ENCODE measurements around the gene PCID2.
"Not testable (repeated sequence)": the region's sequence is repeated elsewhere in the genome, so short reads cannot be mapped to it uniquely, and the experiment has no call there.

Gene PCID2

GRCh38 chr13:113208421-113209335 is at the start of gene PCID2:
Gene PCID2 (minus strand): TSS chr13:113208669. CDS start chr13:113208634, 35 bp downstream.
- DNase-seq (ENCODE audit: low spot score) = peak; percentile 91

- DNase-seq (ENCODE audit: low spot score) = not testable (repeated sequence)
These were observed 49.4 kb upstream of the PCID2 start for GRCh38 chr13:113257908-113258307.

GRCh38 chr13:113252516-113253095 is 44.1 kb upstream of the PCID2 start:
- DNase-seq (ENCODE audit: low spot score) = no peak

GRCh38 chr13:113245849-113246796 is 37.7 kb upstream of the PCID2 start:
- no peak for DNase-seq (ENCODE audit: low spot score)

- no peak for DNase-seq (ENCODE audit: low spot score)
These were observed 35.4 kb upstream of the PCID2 start for GRCh38 chr13:113243847-113244246.

- not testable (repeated sequence) for DNase-seq (ENCODE audit: low spot score)
These were observed 33.2 kb upstream of the PCID2 start for GRCh38 chr13:113241623-113242022.

- DNase-seq (ENCODE audit: low spot score) = no peak
These were observed 31.5 kb upstream of the PCID2 start for GRCh38 chr13:113239986-113240385.

GRCh38 chr13:113239357-113239756 is 30.9 kb upstream of the PCID2 start:
- no peak for DNase-seq (ENCODE audit: low spot score)

GRCh38 chr13:113238536-113238935 is 30.1 kb upstream of the PCID2 start:
- DNase-seq (ENCODE audit: low spot score) = peak; percentile 40

- no peak for DNase-seq (ENCODE audit: low spot score)
These were observed 24.6 kb upstream of the PCID2 start for GRCh38 chr13:113233101-113233500.

- no peak for DNase-seq (ENCODE audit: low spot score)
These were observed 23.9 kb upstream of the PCID2 start for GRCh38 chr13:113232208-113233003.

- DNase-seq (ENCODE audit: low spot score) = no peak
These were observed 23.1 kb upstream of the PCID2 start for GRCh38 chr13:113231306-113232207.

GRCh38 chr13:113229791-113230190 is 21.3 kb upstream of the PCID2 start:
- DNase-seq (ENCODE audit: low spot score) = no peak

- no peak for DNase-seq (ENCODE audit: low spot score)
These were observed 20.7 kb upstream of the PCID2 start for GRCh38 chr13:113229161-113229560.

GRCh38 chr13:113226873-113227450 is 18.5 kb upstream of the PCID2 start:
- no peak for DNase-seq (ENCODE audit: low spot score)

GRCh38 chr13:113225515-113225914 is 17.0 kb upstream of the PCID2 start:
- no peak for DNase-seq (ENCODE audit: low spot score)

- no peak for DNase-seq (ENCODE audit: low spot score)
These were observed 16.0 kb upstream of the PCID2 start for GRCh38 chr13:113224486-113224885.

GRCh38 chr13:113223070-113223469 is 14.6 kb upstream of the PCID2 start:
- no peak for DNase-seq (ENCODE audit: low spot score)

GRCh38 chr13:113220877-113221276 is 12.4 kb upstream of the PCID2 start:
- no peak for DNase-seq (ENCODE audit: low spot score)

- no peak for DNase-seq (ENCODE audit: low spot score)
These were observed 11.7 kb upstream of the PCID2 start for GRCh38 chr13:113220141-113220598.

All from Ammon's horn (tissue), 1 donor.